ENCODE data around the gene BLCAP.
"Not testable (repeated sequence)": the region's sequence is repeated elsewhere in the genome, so short reads cannot be mapped to it uniquely, and the experiment has no call there.

Gene BLCAP

DNA sequence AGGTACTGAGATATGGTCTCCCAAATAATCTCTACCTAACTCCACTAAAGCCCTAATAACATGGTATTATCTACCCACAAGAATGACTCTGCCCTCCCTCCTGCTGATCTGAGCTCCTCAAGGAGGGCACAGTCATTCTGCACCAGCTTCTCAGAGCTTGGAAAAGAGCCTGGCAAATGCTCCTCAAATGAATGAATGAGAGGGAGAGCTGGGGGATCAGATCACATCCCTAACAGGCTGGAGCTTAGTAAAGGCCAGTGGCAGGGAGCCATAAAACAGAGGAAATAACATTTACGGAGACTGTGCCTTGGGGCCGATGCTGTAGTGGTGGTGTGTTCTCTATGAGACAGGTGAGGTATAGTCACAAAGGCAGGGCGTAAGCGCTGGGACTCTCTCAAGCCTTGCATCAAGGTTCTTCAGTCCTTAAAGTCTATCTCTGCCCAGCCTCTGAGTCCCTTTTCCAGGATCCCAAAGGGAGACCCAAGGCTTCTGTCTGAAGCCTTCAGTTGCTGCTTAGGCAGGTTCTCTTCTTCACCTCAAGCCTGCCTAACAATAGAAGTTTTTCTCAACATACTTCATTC lies 13.8 kb downstream of the BLCAP start:
- no peak for DNase-seq

DNA sequence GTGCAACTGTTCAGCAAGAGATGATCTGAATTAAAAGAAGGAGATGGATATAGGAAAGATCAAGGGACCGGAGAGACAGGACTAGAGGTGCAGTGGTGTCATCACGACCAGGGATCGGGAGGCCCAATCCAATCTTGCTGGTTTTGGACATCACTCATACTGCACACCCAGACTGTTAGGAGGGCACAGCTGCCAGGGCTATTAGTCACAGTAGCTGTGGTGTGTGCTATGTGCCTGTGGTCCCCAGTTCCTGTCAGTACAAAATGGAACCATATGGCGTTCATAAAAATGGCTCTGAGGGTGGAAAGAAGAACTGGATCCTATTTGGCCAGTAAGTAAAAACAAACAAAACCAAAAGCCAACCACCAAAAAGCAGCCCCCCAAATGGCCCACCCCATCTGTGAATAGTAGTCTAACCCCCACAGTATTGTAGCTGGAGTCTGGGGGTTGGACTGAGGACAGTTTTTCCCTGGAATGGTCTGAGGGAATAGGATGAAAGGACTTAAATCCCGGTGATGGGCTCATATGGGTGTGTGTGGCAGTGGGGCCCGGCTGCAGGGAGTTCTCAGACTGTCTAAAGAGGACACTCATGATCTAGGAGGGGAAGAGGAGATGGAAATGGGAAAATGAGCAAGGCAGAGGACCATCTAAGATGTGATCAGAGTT lies 15.9 kb downstream of the BLCAP start:
- DNase-seq, result no peak

DNA sequence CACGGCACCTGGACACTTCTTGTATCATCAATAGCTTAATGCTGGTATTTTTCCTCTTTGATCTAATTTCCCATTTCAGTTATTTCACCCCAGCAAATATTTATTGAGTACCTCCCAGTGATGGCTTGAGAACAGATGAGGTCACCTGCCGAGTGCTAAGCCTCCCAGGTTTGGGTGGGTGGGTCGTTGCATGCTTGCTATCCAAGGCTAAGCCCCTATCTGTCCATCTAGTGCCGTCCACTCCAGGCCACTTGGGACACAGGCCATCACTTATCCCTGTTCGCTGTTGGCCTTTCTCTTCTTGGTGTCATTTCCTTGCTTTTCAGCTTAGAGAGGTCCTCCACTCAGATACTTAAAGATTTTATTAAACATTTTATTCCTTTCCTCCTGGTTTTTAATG lies 17.4 kb downstream of the BLCAP start:
- no peak for DNase-seq

DNA sequence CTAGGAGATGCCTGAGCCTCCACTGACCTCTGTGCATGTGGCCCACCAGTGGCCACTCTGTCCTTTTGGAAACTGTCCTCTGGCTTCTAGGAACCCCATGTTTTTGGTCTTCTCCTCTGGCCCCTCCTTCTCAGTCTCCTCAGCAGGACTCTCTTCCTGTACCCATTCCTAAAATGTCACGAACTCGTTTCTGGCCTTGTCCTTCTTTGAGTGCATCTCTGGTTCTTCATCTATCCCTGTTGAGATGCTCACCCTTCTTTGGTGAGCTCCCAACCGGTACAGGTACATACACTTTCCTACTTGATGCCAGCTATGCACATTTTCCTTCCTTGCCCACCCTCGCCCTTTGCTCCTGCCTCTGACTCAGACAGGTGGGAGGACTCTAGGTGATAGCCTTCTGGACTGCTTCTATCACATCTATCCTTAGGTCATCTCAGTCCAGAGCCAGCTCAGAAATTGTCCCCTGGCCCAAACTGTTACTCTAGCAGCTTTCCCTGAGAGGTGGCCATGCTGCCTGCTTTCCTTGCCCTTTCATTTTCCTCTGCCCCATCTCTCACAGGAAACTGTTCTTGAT lies 21.4 kb downstream of the BLCAP start:
- no peak for DNase-seq

GRCh38 chr20:37505263-37506151 lies 22.2 kb downstream of the BLCAP start:
- DNase-seq, result peak; percentile 59

- peak; percentile 49 for DNase-seq
Measured at GRCh38 chr20:37504404-37505096, 23.1 kb downstream of the BLCAP start.

GRCh38 chr20:37503256-37503927 lies 24.3 kb downstream of the BLCAP start:
- DNase-seq, result no peak

GRCh38 chr20:37502654-37503053 lies 25.0 kb downstream of the BLCAP start:
- DNase-seq, result peak; percentile 31

DNA sequence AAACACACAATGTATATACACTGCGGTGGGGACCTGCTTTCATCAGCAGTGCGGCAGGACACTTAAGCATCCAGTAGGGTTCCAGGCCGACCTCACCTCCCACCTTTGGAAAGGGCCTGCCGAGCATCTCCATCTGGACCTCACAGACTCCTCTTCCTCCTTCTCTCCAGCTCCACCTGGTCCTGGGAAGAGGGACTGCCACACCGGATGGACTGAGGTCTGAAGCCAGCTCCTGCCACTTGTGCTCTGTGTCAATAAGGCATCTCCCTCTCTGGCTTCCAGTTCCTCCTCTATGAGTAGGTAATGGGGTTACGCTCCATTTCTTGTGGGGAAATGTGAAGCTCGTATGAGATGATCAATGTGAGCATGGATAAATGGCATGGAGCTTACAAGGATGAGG lies 25.7 kb downstream of the BLCAP start:
- peak; percentile 50 for DNase-seq

GRCh38 chr20:37500311-37500710 lies 27.4 kb downstream of the BLCAP start:
- DNase-seq, result no peak

GRCh38 chr20:37498066-37498665 lies 29.5 kb downstream of the BLCAP start:
- DNase-seq, result no peak

DNA sequence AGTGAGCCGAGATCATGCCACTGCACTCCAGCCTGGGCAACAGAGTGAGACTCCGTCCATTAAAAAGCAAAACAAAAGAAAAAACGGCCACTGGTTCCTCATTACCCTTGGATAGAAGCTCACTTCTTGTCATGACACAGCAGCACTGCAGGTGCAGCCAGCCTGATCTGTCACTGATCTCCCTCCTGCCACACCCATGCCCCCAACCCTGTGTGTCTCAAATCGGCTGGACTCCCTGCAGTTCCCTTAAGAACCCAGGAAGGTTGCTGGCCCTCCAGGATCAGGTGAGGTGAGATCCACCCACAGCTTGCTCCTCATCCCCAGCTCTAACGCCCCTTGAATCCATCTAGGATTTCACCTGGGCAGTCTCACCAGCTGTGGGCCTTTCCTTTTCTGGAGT lies 32.9 kb downstream of the BLCAP start:
- DNase-seq, result no peak

DNA sequence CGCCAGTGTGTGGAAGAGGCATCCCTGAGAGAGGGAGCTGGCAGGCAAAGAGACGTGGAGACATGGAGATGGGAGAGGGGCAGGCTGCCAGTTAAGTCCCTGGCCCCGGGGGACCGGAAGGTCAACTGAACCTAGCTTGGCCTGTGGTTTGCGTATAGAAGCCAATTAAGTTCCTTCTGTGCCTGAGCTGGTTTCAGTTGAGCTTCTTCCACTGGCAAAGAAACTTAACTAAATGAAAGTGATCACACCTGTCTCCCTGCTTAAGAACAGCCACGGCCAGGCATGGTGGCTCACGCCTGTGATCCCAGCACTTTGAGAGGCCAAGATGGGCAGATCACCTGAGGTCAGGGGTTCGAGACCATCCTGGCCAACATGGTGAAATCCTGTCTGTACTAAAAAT lies 33.4 kb downstream of the BLCAP start:
- no peak for DNase-seq

DNA sequence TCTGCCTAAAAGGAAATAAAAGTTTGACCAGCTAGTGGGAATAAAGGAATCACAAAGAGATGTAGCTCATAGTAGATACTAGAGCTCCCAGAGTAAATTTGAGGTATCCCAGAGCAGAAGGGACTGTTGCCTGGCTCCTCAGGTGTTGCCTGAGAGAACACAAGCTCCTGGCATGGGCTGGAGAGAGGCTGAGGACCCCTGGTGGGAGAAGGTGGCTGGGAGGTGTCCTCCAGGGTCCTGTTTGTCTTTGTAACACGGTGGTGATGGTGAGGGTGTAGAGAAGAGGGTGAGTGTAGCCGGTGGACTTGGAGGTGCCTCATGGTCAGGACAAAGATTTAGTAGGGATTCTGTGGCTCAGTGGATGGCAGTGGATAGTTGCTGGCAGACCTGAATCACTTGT lies 34.7 kb downstream of the BLCAP start:
- no peak for DNase-seq

GRCh38 chr20:37492096-37492625 lies 35.5 kb downstream of the BLCAP start:
- no peak for DNase-seq

DNA sequence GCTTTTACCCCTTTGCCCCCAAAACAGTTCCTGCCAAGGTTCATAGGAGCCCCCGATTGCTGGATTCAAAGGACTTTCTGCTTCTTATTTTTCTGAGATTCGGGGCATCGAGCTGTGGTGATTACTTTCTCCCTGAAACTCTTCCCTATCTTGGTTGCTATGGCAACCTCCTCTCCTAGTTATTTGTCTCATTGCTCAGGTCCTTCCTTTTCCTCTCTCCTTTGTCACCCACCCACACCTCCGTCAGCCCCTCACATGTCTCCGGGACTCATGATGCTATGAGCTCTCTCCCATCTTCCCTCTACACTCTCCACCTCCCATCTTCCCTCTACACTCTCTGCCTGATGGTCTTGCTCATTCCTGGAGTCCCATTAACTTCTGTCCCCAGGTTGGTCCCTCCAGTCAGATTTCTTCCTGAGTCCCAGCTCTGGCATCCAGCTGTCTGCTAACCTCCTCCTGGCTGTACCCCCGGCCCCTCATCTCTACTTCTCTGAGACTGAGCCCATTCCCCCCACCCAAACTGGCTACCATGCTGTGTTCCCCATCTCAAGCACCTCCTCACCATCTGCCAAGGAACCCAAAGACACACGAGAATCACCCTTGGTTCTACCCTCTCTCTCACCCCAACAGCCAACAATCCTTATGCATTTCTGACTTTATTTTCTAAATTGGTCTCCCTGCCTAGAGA lies 36.9 kb downstream of the BLCAP start:
- DNase-seq, result no peak

- DNase-seq, result not testable (repeated sequence)
Measured at GRCh38 chr20:37486209-37486608, 41.5 kb downstream of the BLCAP start.

DNA sequence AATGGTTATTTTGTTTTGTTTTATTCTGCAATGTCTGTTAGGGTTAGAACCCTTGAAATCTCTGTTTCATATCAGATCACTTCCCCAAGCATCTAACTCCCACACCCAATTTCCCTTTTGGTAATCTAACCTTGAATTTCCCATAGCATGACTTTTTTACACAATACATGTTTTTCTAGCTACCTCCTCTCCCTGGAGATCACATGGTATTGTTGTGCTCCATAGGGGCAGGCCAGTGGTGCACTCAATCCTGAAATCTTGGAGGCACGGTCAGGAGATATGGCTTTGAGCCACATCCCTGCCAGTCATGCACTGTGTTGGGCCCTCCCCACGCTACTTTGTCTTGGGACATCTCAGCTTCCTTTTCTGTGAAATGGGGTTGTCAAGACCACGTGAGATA lies 43.3 kb downstream of the BLCAP start:
- DNase-seq, result no peak

GRCh38 chr20:37481610-37482009 lies 46.1 kb downstream of the BLCAP start:
- DNase-seq, result no peak

DNA sequence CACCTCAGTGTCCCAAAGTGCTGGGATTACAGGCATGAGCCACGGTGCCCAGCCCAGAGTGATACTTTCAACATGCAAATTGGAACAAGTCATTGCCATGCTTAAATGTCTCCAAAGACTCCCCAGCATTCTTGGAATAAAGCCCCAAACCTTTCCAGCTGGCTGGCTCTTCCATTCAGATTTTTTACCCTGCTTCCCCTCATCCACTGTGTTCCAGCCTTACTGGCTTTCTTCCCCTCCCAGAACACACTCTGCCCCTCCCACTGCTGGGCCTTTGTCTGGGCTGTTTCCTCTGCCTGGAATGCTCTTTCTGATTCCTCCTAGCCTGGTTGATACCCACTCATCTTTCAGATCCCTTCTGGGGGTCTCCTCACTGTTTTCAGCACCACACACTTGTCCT lies 46.8 kb downstream of the BLCAP start:
- DNase-seq, result no peak
